MCF 10A (cell line): ENCODE results near the gene LYSMD4. TPM values are rescaled to one million over a fixed set of nuclear protein-coding genes. Genes with fewer than 3 reads are reported as not detected.
A peak's percentile ranks its signal among the peaks of the same experiment; 100 is the strongest.

ENCODE experiments used
- BruUV-seq: library from RNA; stranded (reverse); fragments of 400-500 nt; replicated peaks from 2 replicates; lab custom pipeline; 2021; lab: Mats Ljungman, UMichigan
- CTCF ChIA-PET: fragments of 300-600 bp; sonication (Branson Sonifier 250); formaldehyde crosslinking; extraction: SDS; loops from one replicate; lab custom pipeline; 2021; ENCODE audit warnings: antibody characterized with exemption, inconsistent platforms; lab: Yijun Ruan, JAX
- POLR2A ChIA-PET: fragments of 300-600, 350-650 bp; sonication (Branson Sonifier 250); formaldehyde crosslinking; extraction: SDS; loops from one replicate; lab custom pipeline; 2020; ENCODE audit warnings: antibody characterized with exemption, inconsistent platforms; lab: Yijun Ruan, JAX
- DNase-seq: peaks from one replicate; pipeline ENCODE4 v3.0.0-alpha.2; 2018; ENCODE audit not compliant: unreplicated experiment
- H3K27ac Mint-ChIP-seq: one replicate; pipeline ENCODE4 v1.8.0; 2022; ENCODE audit warnings: mild to moderate bottlenecking, low read depth, mixed read lengths; ENCODE audit not compliant: unreplicated experiment
- H3K27me3 Mint-ChIP-seq: one replicate; pipeline ENCODE4 v1.8.0; 2022; ENCODE audit warnings: mixed read lengths; ENCODE audit not compliant: insufficient read depth, unreplicated experiment
- H3K36me3 Mint-ChIP-seq: one replicate; pipeline ENCODE4 v1.8.0; 2022; ENCODE audit warnings: mild to moderate bottlenecking, moderate library complexity, mixed read lengths; ENCODE audit not compliant: insufficient read depth, unreplicated experiment
- H3K4me1 Mint-ChIP-seq: one replicate; pipeline ENCODE4 v1.8.0; 2022; ENCODE audit warnings: mixed read lengths; ENCODE audit not compliant: insufficient read depth, unreplicated experiment
- H3K4me3 Mint-ChIP-seq: one replicate; pipeline ENCODE4 v1.8.0; 2022; ENCODE audit warnings: mild to moderate bottlenecking, moderate library complexity, mixed read lengths; ENCODE audit not compliant: unreplicated experiment
- H3K9me3 Mint-ChIP-seq: one replicate; pipeline ENCODE4 v1.8.0; 2022; ENCODE audit warnings: mixed read lengths; ENCODE audit not compliant: unreplicated experiment
- intact Hi-C: fragments of 100-400 bp; cut with micrococcal nuclease; formaldehyde crosslinking; loops from 2 replicates; pipeline ENCODE4 v1.14.1; 2022
- total RNA-seq: library from RNA; stranded (reverse); gene quantifications from 2 replicates; pipeline ENCODE4 v1.2.3, GENCODE V29; 2022
- TF ChIP-seq, protein P1 (sequence below): fragments of 200-600 bp; IDR thresholded peaks from one replicate; pipeline ENCODE4 v1.8.0; 2022; ENCODE audit warnings: antibody characterized with exemption, mild to moderate bottlenecking; ENCODE audit not compliant: unreplicated experiment

LYSMD4 gene
- total RNA-seq, 1 experiment from 2014 or later = 9.0 TPM

GRCh38 chr15:99716540-99717095 lies 16.6 kb downstream of the LYSMD4 start:
- ChIA-PET POLR2A (interaction anchor here (1.5 to 1.6 kb wide), 2 partner anchors 8 to 12 kb away, joined by 4 to 9 read pairs; no protein-coding TSS in a partner anchor), CTCF (interaction anchor here (0.5 to 1.6 kb wide), 6 partner anchors 9 to 616 kb away, joined by 3 to 6 read pairs (median 4); no protein-coding TSS in a partner anchor)
- no peak for DNase-seq
- Mint-ChIP-seq H3K27me3 (no peaks in the 10 kb centered on the region), H3K9me3 (no peaks in the 10 kb centered on the region), H3K4me3 (no peak overlapping the region), H3K27ac (no peak overlapping the region), H3K36me3 (peaks cover 48% of the 10 kb centered on the region), H3K4me1 (peaks cover 9% of the 10 kb centered on the region)
- no TSS peak for BruUV-seq
- TF ChIP-seq, protein P1, sequence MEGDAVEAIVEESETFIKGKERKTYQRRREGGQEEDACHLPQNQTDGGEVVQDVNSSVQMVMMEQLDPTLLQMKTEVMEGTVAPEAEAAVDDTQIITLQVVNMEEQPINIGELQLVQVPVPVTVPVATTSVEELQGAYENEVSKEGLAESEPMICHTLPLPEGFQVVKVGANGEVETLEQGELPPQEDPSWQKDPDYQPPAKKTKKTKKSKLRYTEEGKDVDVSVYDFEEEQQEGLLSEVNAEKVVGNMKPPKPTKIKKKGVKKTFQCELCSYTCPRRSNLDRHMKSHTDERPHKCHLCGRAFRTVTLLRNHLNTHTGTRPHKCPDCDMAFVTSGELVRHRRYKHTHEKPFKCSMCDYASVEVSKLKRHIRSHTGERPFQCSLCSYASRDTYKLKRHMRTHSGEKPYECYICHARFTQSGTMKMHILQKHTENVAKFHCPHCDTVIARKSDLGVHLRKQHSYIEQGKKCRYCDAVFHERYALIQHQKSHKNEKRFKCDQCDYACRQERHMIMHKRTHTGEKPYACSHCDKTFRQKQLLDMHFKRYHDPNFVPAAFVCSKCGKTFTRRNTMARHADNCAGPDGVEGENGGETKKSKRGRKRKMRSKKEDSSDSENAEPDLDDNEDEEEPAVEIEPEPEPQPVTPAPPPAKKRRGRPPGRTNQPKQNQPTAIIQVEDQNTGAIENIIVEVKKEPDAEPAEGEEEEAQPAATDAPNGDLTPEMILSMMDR = no peak
- intact Hi-C loops = no loop called here

DNA sequence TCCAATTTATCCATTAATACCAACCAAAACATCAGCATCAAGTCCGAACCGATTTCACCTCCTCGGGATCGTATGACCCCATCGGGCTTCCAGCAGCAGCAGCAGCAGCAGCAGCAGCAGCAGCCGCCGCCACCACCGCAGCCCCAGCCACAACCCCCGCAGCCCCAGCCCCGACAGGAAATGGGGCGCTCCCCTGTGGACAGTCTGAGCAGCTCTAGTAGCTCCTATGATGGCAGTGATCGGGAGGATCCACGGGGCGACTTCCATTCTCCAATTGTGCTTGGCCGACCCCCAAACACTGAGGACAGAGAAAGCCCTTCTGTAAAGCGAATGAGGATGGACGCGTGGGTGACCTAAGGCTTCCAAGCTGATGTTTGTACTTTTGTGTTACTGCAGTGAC lies 20.8 kb downstream of the LYSMD4 start:
- no peak for DNase-seq
- Mint-ChIP-seq H3K27ac (no peak overlapping the region), H3K27me3 (no peaks in the 10 kb centered on the region), H3K36me3 (peaks cover 39% of the 10 kb centered on the region), H3K9me3 (no peaks in the 10 kb centered on the region), H3K4me1 (peaks cover 21% of the 10 kb centered on the region), H3K4me3 (no peak overlapping the region)
- ChIA-PET POLR2A (interaction anchor here (1.9 to 3.1 kb wide), 2 partner anchors 18 to 20 kb away, joined by 5 to 14 read pairs; partner anchors contain the start of gene LYSMD4), CTCF (no interaction called here)
- intact Hi-C loops = no loop called here
- TF ChIP-seq, protein P1 = no peak
- no TSS peak for BruUV-seq

DNA sequence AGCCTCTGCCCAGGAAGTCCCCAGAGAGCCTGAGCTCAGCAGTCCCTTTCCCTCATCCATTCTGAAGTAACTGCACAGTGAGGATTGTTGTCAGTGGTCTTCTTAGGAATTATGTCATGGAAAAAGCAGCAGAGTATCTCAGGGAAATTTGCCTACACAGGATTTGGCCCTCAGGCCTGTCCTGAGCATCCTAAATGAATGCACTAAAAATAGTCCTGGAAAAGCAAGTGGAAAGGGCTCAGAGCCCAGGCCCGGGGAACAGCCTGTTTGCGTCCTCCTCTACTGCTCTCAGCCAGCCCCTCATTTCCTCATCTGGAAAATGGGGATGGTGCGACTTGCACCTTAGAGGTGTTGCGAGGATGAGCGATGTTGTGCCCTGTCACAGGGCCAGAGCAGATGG lies 21.6 kb downstream of the LYSMD4 start:
- CTCF ChIA-PET = no interaction called here
- Mint-ChIP-seq H3K9me3 (no peaks in the 10 kb centered on the region), H3K4me1 (peaks cover 24% of the 10 kb centered on the region), H3K27me3 (no peaks in the 10 kb centered on the region), H3K36me3 (peaks cover 37% of the 10 kb centered on the region), H3K27ac (no peak overlapping the region), H3K4me3 (no peak overlapping the region)
- TF ChIP-seq, protein P1 = no peak
- no TSS peak for BruUV-seq
- POLR2A ChIA-PET = no interaction called here
- intact Hi-C loops = no loop called here
- no peak for DNase-seq

DNA sequence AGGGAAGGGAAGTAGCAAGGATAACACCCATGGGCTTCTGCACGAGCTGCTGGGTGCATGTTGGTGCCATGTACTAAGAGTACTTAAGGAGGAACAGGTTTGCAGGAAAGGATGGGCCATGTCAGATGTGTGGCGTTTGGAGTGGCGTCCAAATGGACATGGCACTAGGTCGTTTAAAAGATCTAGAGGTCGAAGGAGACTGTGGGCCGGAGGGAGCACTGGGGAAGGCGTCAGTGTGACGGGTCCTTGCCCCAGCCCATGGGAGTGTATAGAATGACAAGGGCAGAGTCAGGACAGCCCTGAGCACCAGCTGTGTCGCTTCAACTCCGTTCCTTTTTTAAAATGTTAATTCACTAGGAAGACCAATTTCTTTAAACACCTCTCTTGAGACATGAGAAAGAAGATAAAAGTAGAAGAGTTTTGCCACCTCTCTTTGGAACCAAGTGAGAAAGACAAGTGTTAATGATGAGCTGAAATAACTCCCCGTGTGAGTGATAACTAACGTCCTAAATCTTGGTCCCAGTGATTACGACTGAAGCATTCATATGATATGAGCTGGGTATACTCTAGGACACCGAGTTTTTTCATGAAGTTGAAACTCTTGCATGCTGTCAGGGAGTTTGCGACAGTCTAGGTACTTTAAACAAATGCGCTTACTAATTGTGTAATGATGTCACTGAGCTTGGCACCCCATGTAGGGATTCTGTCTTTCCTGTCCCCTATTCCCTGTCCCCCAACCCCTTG lies 23.8 kb downstream of the LYSMD4 start:
- no peak for DNase-seq
- H3K4me3 Mint-ChIP-seq = no peak overlapping the region
- peak overlapping the region; percentile 65 for H3K27ac Mint-ChIP-seq
- BruUV-seq = no TSS peak
- intact Hi-C loops = no loop called here
- no peaks in the 10 kb centered on the region for H3K9me3 Mint-ChIP-seq
- H3K27me3 Mint-ChIP-seq = no peaks in the 10 kb centered on the region
- ChIA-PET CTCF (interaction anchor here (0.5 to 3.1 kb wide), 9 partner anchors 10 to 441 kb away, joined by 3 to 14 read pairs (median 3); no protein-coding TSS in a partner anchor), POLR2A (interaction anchor here (0.6 to 4.1 kb wide), 9 partner anchors 8 to 609 kb away, joined by 3 to 53 read pairs (median 6); partner anchors contain the start of genes LRRC28, LYSMD4 and TTC23)
- peaks cover 28% of the 10 kb centered on the region for H3K4me1 Mint-ChIP-seq
- peaks cover 24% of the 10 kb centered on the region for H3K36me3 Mint-ChIP-seq
- TF ChIP-seq, protein P1 = no peak
